Type B pancreatic cell (in vitro differentiated cells): Measurements from ENCODE around the gene KCNT2. TPM values are rescaled to one million over a fixed set of nuclear protein-coding genes. Genes with fewer than 3 reads are reported as not detected.

Experiments used
- DNase-seq: peaks from one replicate; pipeline ENCODE4 v3.0.0; 2021; ENCODE audit warnings: mixed read lengths; ENCODE audit not compliant: unreplicated experiment; ENCODE audit errors: extremely low spot score
- H3K27ac Mint-ChIP-seq: 2 replicates; pipeline ENCODE4 v1.8.0; 2021; ENCODE audit warnings: mild to moderate bottlenecking, mixed read lengths
- H3K27me3 Mint-ChIP-seq: 2 replicates; pipeline ENCODE4 v1.8.0; 2021; ENCODE audit warnings: mixed read lengths
- H3K36me3 Mint-ChIP-seq: 2 replicates; pipeline ENCODE4 v1.8.0; 2021; ENCODE audit warnings: mixed read lengths
- H3K4me1 Mint-ChIP-seq: one replicate; pipeline ENCODE4 v1.8.0; 2021; ENCODE audit warnings: mixed read lengths; ENCODE audit not compliant: unreplicated experiment
- H3K4me3 Mint-ChIP-seq: 2 replicates; pipeline ENCODE4 v1.8.0; 2021; ENCODE audit warnings: mild to moderate bottlenecking, mixed read lengths
- H3K9me3 Mint-ChIP-seq: 2 replicates; pipeline ENCODE4 v1.8.0; 2021; ENCODE audit warnings: mixed read lengths
- CTCF ChIP-seq: fragments of 200-600 bp; sonication (generic); conservative IDR thresholded peaks from 2 replicates; pipeline ENCODE4 v1.5.0; 2021; ENCODE audit warnings: antibody characterized with exemption, mild to moderate bottlenecking
- long read RNA-seq: library from polyadenylated mRNA; unstranded; transcript quantifications from one replicate; pipeline ENCODE4 v2.0.0, GENCODE V29; 2020
- total RNA-seq: library from RNA; stranded (reverse); gene quantifications from 2 replicates; pipeline ENCODE4 v1.2.1, GENCODE V29; 2021; ENCODE audit warnings: low replicate concordance

Gene KCNT2
- total RNA-seq, result 4.1 and 10.9 TPM in 2 replicates
- long read RNA-seq, partial matches to known transcripts, result 3 of 4 reads
- long read RNA-seq, other reads (novel, unspliced or antisense), result 1 of 4 reads

DNA sequence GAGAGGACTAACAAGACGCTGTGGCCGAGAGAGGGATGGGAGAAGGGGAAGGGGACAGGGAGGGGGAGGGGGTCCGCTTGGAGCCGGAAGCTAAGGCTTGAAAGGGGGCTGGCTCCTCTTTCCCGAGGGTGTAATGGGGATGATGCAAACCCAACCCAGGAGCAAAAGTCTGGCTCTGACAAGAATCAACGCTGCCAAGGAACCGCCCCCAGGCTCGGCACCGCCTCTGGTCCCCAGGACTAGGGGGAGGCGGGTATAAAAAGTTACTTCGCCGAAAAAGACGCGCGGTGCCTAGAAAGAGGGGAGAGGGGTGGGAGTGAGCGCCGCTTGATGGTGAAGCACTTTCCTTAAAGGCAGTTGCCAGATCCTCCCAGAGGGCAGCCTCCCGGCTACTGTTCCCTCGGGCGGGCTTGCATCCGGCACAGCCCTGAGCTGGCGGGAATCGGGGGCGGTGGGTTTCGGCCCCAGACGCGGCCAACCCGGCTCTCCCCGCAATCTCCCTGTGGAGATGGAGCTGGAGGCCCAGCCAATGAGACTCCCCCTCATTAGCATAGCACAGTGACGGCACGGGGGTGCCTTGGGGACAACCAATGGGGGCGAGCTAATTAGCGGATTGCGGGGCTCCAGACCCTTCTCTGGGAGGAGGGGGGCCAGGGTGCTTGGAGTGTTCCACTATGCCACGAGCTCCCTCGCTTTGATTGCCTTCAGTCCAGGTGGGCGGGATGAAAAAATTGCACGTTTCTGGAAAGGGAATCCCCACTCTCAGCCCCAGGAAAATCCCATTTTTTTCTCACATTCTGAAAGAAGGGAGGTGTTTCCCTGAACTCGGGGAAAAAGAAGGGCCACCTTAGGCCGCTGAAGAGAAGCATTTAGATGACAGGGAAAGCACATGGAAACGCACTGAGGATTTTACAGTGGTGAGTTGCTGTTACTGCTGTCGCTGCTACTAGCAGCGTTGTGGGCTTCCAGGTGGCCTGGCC, at the start of gene KCNT2:
TSS of gene KCNT2 (minus strand) at position 51 of the 980 bp plus-strand sequence. CDS start 131 bp downstream, outside the sequence.
- Mint-ChIP-seq H3K4me1 (peaks cover 16% of the 10 kb centered on the region), H3K27me3 (peaks cover 4% of the 10 kb centered on the region), H3K36me3 (no peaks in the 10 kb centered on the region), H3K4me3 (peak within 1 kb of the TSS; percentile 98), H3K9me3 (no peaks in the 10 kb centered on the region), H3K27ac (peak within 1 kb of the TSS; percentile 80)
- TF ChIP-seq CTCF, result peak; percentile 65
- DNase-seq, result peak; percentile 84

GRCh38 chr1:196655494-196655893, 47.3 kb upstream of the KCNT2 start:
- H3K9me3 Mint-ChIP-seq, result no peaks in the 10 kb centered on the region
- no peaks in the 10 kb centered on the region for H3K27me3 Mint-ChIP-seq
- TF ChIP-seq CTCF, result no peak
- H3K4me1 Mint-ChIP-seq, result peaks cover 5% of the 10 kb centered on the region
- no peak overlapping the region for H3K27ac Mint-ChIP-seq
- no peak overlapping the region for H3K4me3 Mint-ChIP-seq
- H3K36me3 Mint-ChIP-seq, result no peaks in the 10 kb centered on the region
- no peak for DNase-seq

- no peaks in the 10 kb centered on the region for H3K36me3 Mint-ChIP-seq
- H3K27me3 Mint-ChIP-seq, result no peaks in the 10 kb centered on the region
- no peak for DNase-seq
- no peak overlapping the region for H3K4me3 Mint-ChIP-seq
- H3K9me3 Mint-ChIP-seq, result no peaks in the 10 kb centered on the region
- H3K4me1 Mint-ChIP-seq, result peaks cover 5% of the 10 kb centered on the region
- no peak for TF ChIP-seq CTCF
- no peak overlapping the region for H3K27ac Mint-ChIP-seq
Observed at GRCh38 chr1:196655071-196655470, 46.8 kb upstream of the KCNT2 start.

- Mint-ChIP-seq H3K9me3 (no peaks in the 10 kb centered on the region), H3K27me3 (no peaks in the 10 kb centered on the region), H3K36me3 (no peaks in the 10 kb centered on the region), H3K27ac (no peak overlapping the region), H3K4me3 (no peak overlapping the region), H3K4me1 (peaks cover 5% of the 10 kb centered on the region)
- DNase-seq, result no peak
- TF ChIP-seq CTCF, result no peak
Observed at GRCh38 chr1:196654271-196654670, 46.0 kb upstream of the KCNT2 start.

- no peak within 1 kb of the TSS for H3K4me3 Mint-ChIP-seq
- peaks cover 5% of the 10 kb centered on the region for H3K4me1 Mint-ChIP-seq
- no peak for TF ChIP-seq CTCF
- no peak within 1 kb of the TSS for H3K27ac Mint-ChIP-seq
- no peaks in the 10 kb centered on the region for H3K36me3 Mint-ChIP-seq
- no peaks in the 10 kb centered on the region for H3K27me3 Mint-ChIP-seq
- no peaks in the 10 kb centered on the region for H3K9me3 Mint-ChIP-seq
- no peak for DNase-seq
Observed at GRCh38 chr1:196651637-196652215, 43.5 kb upstream of the KCNT2 start, which contains the start of gene CFH. Gene CFH (plus strand): TSS chr1:196652043. CDS start chr1:196652118, 75 bp downstream.
